HepG2 (cell line): Measurements from ENCODE around the gene ANXA7. TPM values are rescaled to one million over a fixed set of nuclear protein-coding genes. Genes with fewer than 3 reads are reported as not detected.

Source experiments
- AFF4 ChIP-seq: sonication (generic); formaldehyde crosslinking; IDR thresholded peaks from 2 replicates; pipeline ENCODE4 v1.4.0; 2020; ENCODE audit warnings: missing genetic modification reagents
- ATF7-NPFF ChIP-seq: sonication (generic); formaldehyde crosslinking; IDR thresholded peaks from 2 replicates; pipeline ENCODE4 v1.8.1; 2023; ENCODE audit warnings: mild to moderate bottlenecking, low read depth, missing genetic modification reagents, moderate library complexity
- BRF2 ChIP-seq: sonication (generic); formaldehyde crosslinking; IDR thresholded peaks from 2 replicates; pipeline ENCODE4 v1.8.1; 2022; ENCODE audit warnings: mild to moderate bottlenecking, missing genetic modification reagents
- CREBL2 ChIP-seq: sonication (generic); formaldehyde crosslinking; IDR thresholded peaks from 2 replicates; pipeline ENCODE4 v1.8.1; 2023; ENCODE audit warnings: missing genetic modification reagents, mild to moderate bottlenecking, borderline replicate concordance
- ETV6 ChIP-seq: sonication (generic); formaldehyde crosslinking; conservative IDR thresholded peaks from 2 replicates; pipeline ENCODE4 v1.4.0; 2020; ENCODE audit warnings: missing genetic modification reagents
- MED1 ChIP-seq: sonication (generic); formaldehyde crosslinking; IDR thresholded peaks from 2 replicates; pipeline ENCODE4 v1.4.0; 2020; ENCODE audit warnings: missing genetic modification reagents
- MXD1 ChIP-seq: sonication (generic); formaldehyde crosslinking; IDR thresholded peaks from 2 replicates; pipeline ENCODE4 v1.4.0; 2020; ENCODE audit warnings: mild to moderate bottlenecking, missing genetic modification reagents
- PHB2 ChIP-seq: fragments of 450-650 bp; IDR thresholded peaks from 2 replicates; pipeline ENCODE4 v1.6.1; 2018; ENCODE audit not compliant: partially characterized antibody
- SNAI1 ChIP-seq: sonication (generic); formaldehyde crosslinking; IDR thresholded peaks from 2 replicates; pipeline ENCODE4 v1.5.0; 2020; ENCODE audit warnings: mild to moderate bottlenecking, missing genetic modification reagents, borderline replicate concordance
- SNAPC2 ChIP-seq: sonication (generic); formaldehyde crosslinking; IDR thresholded peaks from 2 replicates; pipeline ENCODE4 v1.8.1; 2022; ENCODE audit warnings: mild to moderate bottlenecking, missing genetic modification reagents
- XRCC5 ChIP-seq: fragments of 200-400 bp; formaldehyde crosslinking; optimal IDR thresholded peaks from 2 replicates; pipeline ENCODE3; 2017; ENCODE audit warnings: mild to moderate bottlenecking, low read length
- ZNF574 ChIP-seq: sonication (generic); formaldehyde crosslinking; IDR thresholded peaks from 2 replicates; pipeline ENCODE4 v1.4.0; 2020; ENCODE audit warnings: missing genetic modification reagents
- ZNF589 ChIP-seq: sonication (generic); formaldehyde crosslinking; conservative IDR thresholded peaks from 2 replicates; pipeline ENCODE4 v1.8.0; 2022; ENCODE audit warnings: mild to moderate bottlenecking, moderate library complexity, missing genetic modification reagents
- ZNF609 ChIP-seq: sonication (generic); formaldehyde crosslinking; IDR thresholded peaks from 2 replicates; pipeline ENCODE4 v1.4.0; 2020; ENCODE audit warnings: mild to moderate bottlenecking, missing genetic modification reagents, borderline replicate concordance
- polyA plus RNA-seq, 8 experiments: library from polyadenylated mRNA; depleted of rRNA in 3 of 8; stranded (reverse) in 7 of 8; unstranded in 1 of 8; fragments of >200 nt; fragmentation: Illumina TruSeq in 4 of 8; extraction: Trizol in 4 of 8; gene quantifications; 2 replicates each; pipeline versions ENCODE4 v1.2.1 to v1.2.3, GENCODE V29; 2011 to 2016; ENCODE audit warnings: low read depth in 4 of 8, missing spikeins in 1 of 8, mixed read lengths in 1 of 8; ENCODE audit not compliant: insufficient read depth in 1 of 8
- total RNA-seq, 5 experiments: library from RNA; depleted of rRNA; stranded (reverse); fragments of >200 nt; fragmentation: Illumina TruSeq; extraction: Trizol; gene quantifications; 2 replicates each; pipeline ENCODE4 v1.2.3, GENCODE V29; 2016; ENCODE audit warnings: low read depth in 1 of 5

ANXA7 gene
- total and polyA plus RNA-seq, 2 of the 13 experiments (the other 11 are each of a cell fraction or from before 2014, with no cell fraction given), result 54.8 to 89.0 TPM

GRCh38 chr10:73413528-73414229 lies at the start of gene ANXA7 (continued):
- TF ChIP-seq ZNF609 (CRISPR knock-in tag), result peak; percentile 66
- TF ChIP-seq ZNF574 (CRISPR knock-in tag), result peak; percentile 61
- no peak; the same call in none of the 2 replicates for TF ChIP-seq CREBL2 (CRISPR knock-in tag)
- TF ChIP-seq AFF4 (CRISPR knock-in tag), result no peak
- no peak for TF ChIP-seq PHB2
- TF ChIP-seq ZNF589 (CRISPR knock-in tag), result 0 out of 2 replicates have a peak, but pooled peaks have one; percentile 49
- TF ChIP-seq MED1, result peak; percentile 56
- peak; percentile 70; the same call in 1 of the 2 replicates for TF ChIP-seq SNAI1 (CRISPR knock-in tag)
- TF ChIP-seq SNAPC2 (CRISPR knock-in tag), result peak; percentile 68
- peak; percentile 71; the same call in 1 of the 2 replicates for TF ChIP-seq ATF7-NPFF (CRISPR knock-in tag)
- peak; percentile 94 for TF ChIP-seq MXD1 (CRISPR knock-in tag)
- TF ChIP-seq XRCC5, result no peak
- TF ChIP-seq BRF2 (CRISPR knock-in tag), result no peak; the same call in 1 of the 2 replicates
- TF ChIP-seq ETV6, result peak; percentile 62
